Limb (tissue), 2 donors: ENCODE data around the gene NGEF.
A peak's percentile ranks its signal among the peaks of the same experiment; 100 is the strongest.
"Not testable (repeated sequence)": the region's sequence is repeated elsewhere in the genome, so short reads cannot be mapped to it uniquely, and the experiment has no call there.

ENCODE experiments used
- DNase-seq, 2 donors: peaks; one replicate each; pipeline ENCODE4 v3.0.0-alpha.2; 2016; ENCODE audit errors: extremely low spot score in 2 of 2

NGEF gene

DNA sequence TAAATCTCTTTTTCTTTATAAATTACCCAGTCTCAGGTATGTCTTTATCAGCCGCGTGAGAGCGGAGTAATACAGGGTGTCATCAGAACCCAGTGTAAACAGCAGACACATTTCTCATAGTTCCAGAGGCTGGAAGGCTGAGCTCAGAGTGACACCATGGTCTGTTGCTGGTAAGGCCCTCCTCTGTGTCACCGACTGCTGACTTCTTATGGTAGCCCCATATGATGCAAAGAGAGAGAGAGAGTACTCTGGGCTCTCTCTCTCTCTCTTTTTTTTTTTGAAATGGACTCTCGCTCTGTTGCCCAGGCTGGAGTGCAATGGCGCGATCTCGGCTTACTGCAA, 83.0 kb downstream of the NGEF start:
- DNase-seq = no peak

DNA sequence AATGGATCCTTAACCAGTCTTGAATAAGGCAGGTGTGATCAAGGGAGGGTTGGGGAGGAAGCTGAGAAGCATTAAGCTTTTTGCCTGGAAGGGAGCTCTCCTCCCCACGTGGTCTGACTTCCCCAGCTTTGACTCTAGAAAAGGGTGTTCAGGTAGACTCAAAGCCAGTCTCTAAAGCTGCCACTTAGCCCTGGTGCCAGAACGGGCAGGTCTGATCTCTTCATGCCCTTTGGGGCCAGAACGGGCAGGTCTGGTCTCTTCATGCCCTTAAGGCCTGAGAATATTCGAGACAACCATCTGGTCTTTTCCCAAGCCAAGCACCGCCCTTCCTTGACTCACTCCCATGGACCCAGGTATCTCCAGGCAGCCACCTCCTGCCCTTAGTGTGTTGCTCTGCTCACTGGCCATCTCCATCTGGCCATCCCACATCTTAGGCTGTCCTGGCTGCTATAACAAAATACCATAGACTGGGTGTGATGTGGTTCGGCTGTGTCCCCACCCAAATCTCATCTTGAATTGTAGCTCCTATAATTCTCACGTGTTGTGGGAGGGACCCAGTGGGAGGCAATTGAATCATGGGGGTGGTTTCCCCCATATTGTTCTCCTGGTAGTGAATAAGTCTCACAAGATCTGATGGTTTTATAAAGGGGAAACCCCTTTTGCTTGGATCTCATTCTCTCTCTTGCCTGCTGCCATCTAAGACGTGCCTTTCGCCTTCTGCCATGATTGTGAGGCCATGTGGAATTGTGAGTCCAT, 83.6 kb downstream of the NGEF start:
- DNase-seq = no peak

- DNase-seq = peak in 1 of 2 donors; percentile 55
These were observed 84.3 kb downstream of the NGEF start for GRCh38 chr2:232928551-232929302.

- DNase-seq = peak in 1 of 2 donors; percentile 72
These were observed 85.1 kb downstream of the NGEF start for GRCh38 chr2:232927793-232928550.

DNA sequence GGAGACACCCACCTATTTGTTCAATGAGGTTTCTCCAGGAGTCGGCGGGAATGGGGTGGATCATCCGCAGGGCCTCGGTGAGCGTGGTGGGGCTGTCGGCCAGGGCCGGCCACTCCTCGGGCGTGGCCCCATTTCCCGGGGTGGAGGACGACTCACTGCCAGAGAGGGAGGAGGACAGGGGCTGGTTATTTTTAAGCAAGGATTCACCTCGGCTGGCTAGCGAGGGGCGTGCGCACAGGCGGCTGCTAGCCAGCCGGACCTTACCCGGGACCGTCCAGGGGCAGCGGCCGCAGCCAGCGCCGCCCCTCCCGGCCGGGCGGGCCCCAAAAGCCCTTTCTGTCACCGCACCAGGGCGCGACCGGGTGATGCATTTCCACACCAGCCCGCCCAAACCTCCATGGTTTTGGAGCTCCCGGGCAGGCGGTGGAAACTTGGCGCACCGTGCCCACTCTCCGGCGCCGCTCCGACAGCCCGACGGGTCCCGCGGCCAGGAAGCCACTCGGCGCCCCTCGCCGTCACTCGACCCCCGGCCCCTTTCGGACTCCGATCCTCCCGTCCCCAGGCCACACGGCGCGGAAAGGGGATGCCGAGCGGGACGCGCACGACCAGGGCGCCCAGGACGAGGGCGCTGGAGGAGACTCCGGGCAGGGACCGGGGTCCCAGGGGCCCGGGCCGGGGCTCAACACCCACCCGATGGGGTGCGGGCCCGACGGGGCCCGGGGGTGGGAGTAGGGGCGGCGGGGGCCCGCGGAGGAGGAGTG, 85.8 kb downstream of the NGEF start:
- peak in 1 of 2 donors; percentile 49 for DNase-seq

DNA sequence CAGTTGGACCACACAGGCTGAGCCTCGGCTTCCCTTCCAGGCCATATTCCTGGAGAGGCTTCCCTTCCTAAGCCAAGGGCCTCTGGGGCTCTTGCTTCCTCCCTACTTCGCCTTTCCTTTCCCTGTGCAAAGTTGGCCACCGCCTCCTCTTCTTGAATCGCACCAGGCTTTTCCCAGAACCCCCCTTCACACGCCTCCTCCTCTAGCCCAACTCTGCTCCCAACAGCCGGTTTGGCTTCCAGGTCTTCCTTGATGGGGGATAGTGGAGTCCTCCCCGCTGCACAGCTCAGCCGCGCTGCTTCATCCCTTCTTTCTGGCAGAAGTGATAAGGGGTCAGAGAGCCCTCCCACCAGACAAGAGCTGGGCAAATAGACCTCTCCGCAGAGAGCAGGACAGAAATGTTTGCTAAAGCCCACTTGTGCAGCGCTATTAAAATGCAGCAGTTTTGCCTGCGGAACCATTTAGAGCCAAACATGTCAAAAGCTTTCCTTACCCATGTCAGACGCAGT, 86.6 kb downstream of the NGEF start:
- DNase-seq = no peak

DNA sequence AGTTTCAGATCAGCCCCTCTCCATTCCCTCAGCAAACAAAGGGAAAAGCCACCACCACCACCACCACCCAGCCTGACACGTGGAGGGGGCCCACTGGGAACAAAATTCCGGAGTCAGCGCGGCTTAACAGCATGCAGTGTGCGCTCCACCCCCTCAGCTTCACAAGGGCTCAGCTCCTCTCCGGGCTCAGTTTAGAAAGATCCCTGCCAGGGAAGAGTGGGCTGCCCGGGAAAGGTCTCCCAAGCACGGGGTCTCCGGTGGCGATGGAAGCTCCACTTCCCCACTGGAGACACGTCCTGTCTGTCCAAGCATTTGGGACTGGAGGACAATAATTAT, 87.3 kb downstream of the NGEF start:
- DNase-seq = no peak

DNA sequence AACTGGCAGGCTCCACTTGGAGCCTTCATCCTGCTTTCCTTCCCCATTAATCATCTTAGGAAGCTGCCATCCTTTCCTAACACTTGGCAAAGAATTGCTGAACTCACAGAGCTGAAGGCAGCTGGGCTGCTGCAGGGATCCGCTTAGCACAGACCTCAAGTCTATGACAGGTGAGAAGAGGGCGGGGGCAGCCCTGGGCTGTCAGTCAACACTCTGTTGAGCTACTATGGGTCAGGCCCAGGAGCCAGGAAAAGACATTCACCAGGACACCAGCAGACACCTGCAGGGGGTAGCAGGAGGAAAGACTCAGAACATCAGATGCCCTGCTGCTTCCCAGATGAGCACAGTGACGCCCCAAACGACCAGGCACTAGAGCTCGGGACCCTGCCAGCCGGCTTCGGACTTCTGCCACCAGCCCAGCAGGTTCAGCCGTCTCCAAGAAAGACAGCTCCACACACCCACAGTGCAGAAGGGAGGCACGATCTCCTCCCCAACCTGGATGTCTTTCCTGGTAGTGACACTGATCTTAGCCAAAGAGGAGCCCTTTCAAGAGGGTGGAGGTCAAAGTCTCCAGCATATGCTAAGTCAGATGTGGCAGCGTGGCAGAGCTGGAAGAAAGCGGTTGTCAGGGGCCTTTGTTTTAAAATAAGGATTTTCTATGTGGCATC, 87.8 kb downstream of the NGEF start:
- peak in 1 of 2 donors; percentile 27 for DNase-seq

- no peak for DNase-seq
These were observed 88.6 kb downstream of the NGEF start for GRCh38 chr2:232924433-232924832.

GRCh38 chr2:232920760-232921159, 92.3 kb downstream of the NGEF start:
- DNase-seq = no peak

DNA sequence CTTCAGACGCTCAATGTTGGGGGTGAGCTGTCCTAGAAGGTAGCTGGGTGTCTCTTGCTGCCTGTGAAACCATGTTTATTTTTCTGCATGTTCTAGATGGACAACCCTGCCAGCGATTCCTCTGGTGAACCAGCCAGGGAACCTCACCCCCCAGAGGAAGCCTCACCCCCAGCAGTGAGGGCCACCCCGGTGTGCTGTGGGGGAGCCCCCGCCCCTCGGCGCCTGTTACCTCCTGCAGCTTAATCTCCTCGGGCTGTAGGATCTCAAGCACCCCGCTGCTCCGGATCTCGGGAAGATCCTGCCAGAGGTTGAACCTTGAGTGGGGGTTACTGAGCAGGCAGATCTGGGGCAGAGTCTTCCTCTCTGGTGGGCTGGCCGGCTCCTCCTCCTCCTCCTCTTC, 93.0 kb downstream of the NGEF start:
- DNase-seq = no peak

DNA sequence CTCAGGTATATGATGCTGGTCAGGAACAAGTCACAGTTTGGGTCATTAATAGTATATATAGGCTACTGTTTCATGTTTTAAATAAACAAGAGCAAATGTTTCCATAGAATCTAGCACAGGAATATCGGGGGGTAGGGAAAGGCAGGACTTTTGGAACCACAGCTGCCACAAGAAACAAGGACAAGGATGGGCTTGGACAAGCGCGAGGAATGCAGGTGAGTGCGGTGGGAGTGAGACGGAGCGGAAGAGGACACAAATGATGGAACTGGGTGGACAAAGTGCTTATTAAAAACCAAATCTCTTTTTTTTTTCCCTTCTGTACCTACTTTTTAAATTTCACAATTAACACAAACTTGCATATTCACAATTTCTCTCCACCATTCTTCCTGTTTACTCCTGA, 93.9 kb downstream of the NGEF start:
- DNase-seq = no peak

- no peak for DNase-seq
These were observed 99.2 kb downstream of the NGEF start for GRCh38 chr2:232913903-232914302.

DNA sequence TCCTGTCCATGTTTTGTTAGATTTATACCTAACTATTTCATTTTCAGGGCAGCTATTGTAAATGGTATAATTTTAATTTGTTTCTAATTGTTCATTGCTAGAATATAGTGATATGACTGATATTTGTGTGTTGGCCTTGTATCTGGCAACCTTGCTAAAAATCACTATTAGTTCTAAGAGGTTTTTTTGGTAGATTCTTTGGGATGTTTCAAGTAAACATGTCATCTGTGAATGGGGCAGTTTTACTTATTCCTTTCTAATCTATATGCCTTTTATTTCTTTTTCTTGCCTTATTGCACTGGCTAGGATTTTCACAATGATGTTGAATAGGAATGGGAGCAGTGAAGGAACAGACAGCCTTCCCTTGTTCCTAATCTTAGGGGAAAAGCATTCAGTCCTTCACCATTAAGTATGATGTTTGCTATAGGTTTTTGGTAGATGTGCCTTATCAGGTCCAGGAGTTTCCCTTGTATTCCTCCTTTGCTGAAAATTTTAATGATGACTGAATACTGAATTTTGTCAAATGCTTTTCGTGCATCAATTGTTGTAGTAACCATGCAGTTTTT, 101.3 kb downstream of the NGEF start:
- DNase-seq = no peak

- DNase-seq = no peak
These were observed 102.7 kb downstream of the NGEF start for GRCh38 chr2:232910376-232910775.

GRCh38 chr2:232908695-232909094, 104.4 kb downstream of the NGEF start:
- no peak for DNase-seq

- DNase-seq = not testable (repeated sequence)
These were observed 105.4 kb downstream of the NGEF start for GRCh38 chr2:232907718-232908085.

GRCh38 chr2:232906867-232907717, 106.0 kb downstream of the NGEF start:
- DNase-seq = not testable (repeated sequence)

GRCh38 chr2:232903989-232904388, 109.1 kb downstream of the NGEF start:
- DNase-seq = no peak
